PC-3 (cell line): ENCODE measurements around the gene CCNG2. TPM values are rescaled to one million over a fixed set of nuclear protein-coding genes. Genes with fewer than 3 reads are reported as not detected.

Experiments used
- ATAC-seq: fragments of 200-7000 bp; cut with Tn5 transposase; 2 replicates; pipeline ENCODE4 v1.9.1; 2020; ENCODE audit warnings: mild to moderate bottlenecking, moderate library complexity
- BruUV-seq: library from RNA; stranded (reverse); fragments of 400-500 nt; replicated peaks from 2 replicates; lab custom pipeline; 2021; lab: Mats Ljungman, UMichigan
- CTCF ChIA-PET: fragments of 300-600 bp; sonication (Branson Sonifier 250); formaldehyde crosslinking; loops from one replicate; lab custom pipeline; 2022; ENCODE audit warnings: antibody characterized with exemption; lab: Charles Lee
- POLR2A ChIA-PET: fragments of 300-600 bp; sonication (Branson Sonifier 250); formaldehyde crosslinking; loops from one replicate; lab custom pipeline; 2022; ENCODE audit warnings: antibody characterized with exemption; ENCODE audit not compliant: unreplicated experiment; lab: Charles Lee
- DNase-seq: peaks from one replicate; pipeline ENCODE4 v3.0.0-alpha.2; 2015
- H2AFZ ChIP-seq: fragments of 300-600 bp; sonication (generic); 2 replicates; pipeline ENCODE4 v1.6.0; 2016; ENCODE audit warnings: antibody characterized with exemption, low read length
- H3F3A ChIP-seq: fragments of 300-600 bp; sonication (generic); one replicate; pipeline ENCODE4 v1.6.0; 2017; ENCODE audit warnings: antibody characterized with exemption, low read length, control low read depth, mild to moderate bottlenecking; ENCODE audit not compliant: unreplicated experiment
- H3K27ac ChIP-seq: fragments of 300-600 bp; sonication (generic); 2 replicates; pipeline ENCODE4 v1.5.1; 2016; ENCODE audit warnings: mild to moderate bottlenecking, low read length
- H3K27me3 ChIP-seq: fragments of 300-600 bp; sonication (generic); 2 replicates; pipeline ENCODE4 v1.6.1; 2016; ENCODE audit warnings: low read length, mixed read lengths
- H3K36me3 ChIP-seq: fragments of 300-600 bp; sonication (generic); 2 replicates; pipeline ENCODE4 v1.6.1; 2016; ENCODE audit warnings: low read depth, mixed run types, low read length, mixed read lengths
- H3K4me1 ChIP-seq: fragments of 300-600 bp; sonication (generic); 2 replicates; pipeline ENCODE4 v1.5.1; 2016; ENCODE audit warnings: low read length; ENCODE audit not compliant: insufficient read depth
- H3K4me2 ChIP-seq: fragments of 300-600 bp; sonication (generic); 2 replicates; pipeline ENCODE4 v1.6.0; 2016; ENCODE audit warnings: low read length
- H3K4me3 ChIP-seq: fragments of 300-600 bp; sonication (generic); 2 replicates; pipeline ENCODE4 v1.5.1; 2016; ENCODE audit warnings: mild to moderate bottlenecking, low read length, mixed read lengths
- H3K79me2 ChIP-seq: fragments of 300-600 bp; sonication (generic); 2 replicates; pipeline ENCODE4 v1.6.1; 2017; ENCODE audit warnings: low read length, mixed read lengths
- H3K9ac ChIP-seq: fragments of 300-600 bp; sonication (generic); 2 replicates; pipeline ENCODE4 v1.6.0; 2016; ENCODE audit warnings: mild to moderate bottlenecking, low read length
- H3K9me2 ChIP-seq: fragments of 300-600 bp; sonication (generic); replicated peaks from 2 replicates; pipeline ENCODE4 v1.6.1; 2016; ENCODE audit warnings: mixed run types, low read length, mixed read lengths
- H3K9me3 ChIP-seq: fragments of 300-600 bp; sonication (generic); 2 replicates; pipeline ENCODE4 v1.6.1; 2016; ENCODE audit warnings: low read length, mixed read lengths
- H4K20me1 ChIP-seq: fragments of 300-600 bp; sonication (generic); 2 replicates; pipeline ENCODE4 v1.6.1; 2016; ENCODE audit warnings: low read length, mixed read lengths
- EZH2 ChIP-seq: fragments of 300-600 bp; sonication (generic); IDR thresholded peaks from one replicate; pipeline ENCODE4 v1.6.1; 2017; ENCODE audit warnings: antibody characterized with exemption, mild to moderate bottlenecking, low read length; ENCODE audit not compliant: unreplicated experiment
- EZH2phosphoT487 ChIP-seq: fragments of 300-600 bp; sonication (generic); IDR thresholded peaks from 2 replicates; pipeline ENCODE4 v1.6.1; 2018; ENCODE audit warnings: mild to moderate bottlenecking, antibody characterized with exemption, low read length, borderline replicate concordance
- intact Hi-C: fragments of 100-400 bp; cut with micrococcal nuclease; formaldehyde crosslinking; loops from 2 replicates; pipeline ENCODE4 v1.9.0; 2023
- total RNA-seq: library from RNA; depleted of rRNA; stranded (reverse); fragments of >200 nt; gene quantifications from 2 replicates; pipeline ENCODE4 v1.2.3, GENCODE V29; 2014
- TF ChIP-seq, protein P1 (sequence below): fragments of 300-600 bp; sonication (generic); conservative IDR thresholded peaks from 2 replicates; pipeline ENCODE4 v1.5.1; 2017; ENCODE audit warnings: antibody characterized with exemption, low read depth, mild to moderate bottlenecking, low read length

CCNG2 gene
- total RNA-seq, 1 experiment from 2014 or later, result 8.0 TPM

DNA sequence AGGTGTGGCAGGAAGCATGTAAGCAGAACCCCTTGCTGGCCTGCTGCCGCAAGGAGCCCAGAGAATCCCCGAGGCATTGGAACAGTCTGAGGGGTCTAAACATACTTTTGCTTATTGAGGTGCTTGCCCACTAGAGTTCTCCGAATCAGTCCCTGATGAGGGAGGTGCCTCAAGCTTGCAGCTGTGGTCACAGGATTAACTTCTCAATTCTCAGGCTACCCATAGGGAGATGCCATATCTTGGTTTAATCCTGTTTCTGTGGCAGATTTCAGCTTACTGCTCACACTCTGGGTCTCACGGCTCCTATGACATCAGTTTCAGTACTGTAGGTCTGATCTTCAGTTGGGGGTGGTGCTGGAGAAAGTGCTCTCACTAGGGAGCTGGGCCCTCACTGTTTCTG lies 39.9 kb downstream of the CCNG2 start:
- intact Hi-C loops, result no loop called here
- Histone ChIP-seq H3K27me3 (no peaks in the 10 kb centered on the region), H3K79me2 (no peaks in the 10 kb centered on the region), H3K9ac (no peak overlapping the region), H3F3A (no peaks in the 10 kb centered on the region), H3K4me3 (no peak overlapping the region), H3K4me2 (no peak overlapping the region), H4K20me1 (no peaks in the 10 kb centered on the region), H3K9me3 (no peaks in the 10 kb centered on the region), H2AFZ (no peak overlapping the region), H3K27ac (no peak overlapping the region), H3K9me2 (no peaks in the 10 kb centered on the region), H3K36me3 (no peaks in the 10 kb centered on the region), H3K4me1 (peaks cover 18% of the 10 kb centered on the region)
- CTCF ChIA-PET, result no interaction called here
- BruUV-seq, result no TSS peak
- TF ChIP-seq EZH2 (no peak), EZH2phosphoT487 (no peak)
- TF ChIP-seq, protein P1, sequence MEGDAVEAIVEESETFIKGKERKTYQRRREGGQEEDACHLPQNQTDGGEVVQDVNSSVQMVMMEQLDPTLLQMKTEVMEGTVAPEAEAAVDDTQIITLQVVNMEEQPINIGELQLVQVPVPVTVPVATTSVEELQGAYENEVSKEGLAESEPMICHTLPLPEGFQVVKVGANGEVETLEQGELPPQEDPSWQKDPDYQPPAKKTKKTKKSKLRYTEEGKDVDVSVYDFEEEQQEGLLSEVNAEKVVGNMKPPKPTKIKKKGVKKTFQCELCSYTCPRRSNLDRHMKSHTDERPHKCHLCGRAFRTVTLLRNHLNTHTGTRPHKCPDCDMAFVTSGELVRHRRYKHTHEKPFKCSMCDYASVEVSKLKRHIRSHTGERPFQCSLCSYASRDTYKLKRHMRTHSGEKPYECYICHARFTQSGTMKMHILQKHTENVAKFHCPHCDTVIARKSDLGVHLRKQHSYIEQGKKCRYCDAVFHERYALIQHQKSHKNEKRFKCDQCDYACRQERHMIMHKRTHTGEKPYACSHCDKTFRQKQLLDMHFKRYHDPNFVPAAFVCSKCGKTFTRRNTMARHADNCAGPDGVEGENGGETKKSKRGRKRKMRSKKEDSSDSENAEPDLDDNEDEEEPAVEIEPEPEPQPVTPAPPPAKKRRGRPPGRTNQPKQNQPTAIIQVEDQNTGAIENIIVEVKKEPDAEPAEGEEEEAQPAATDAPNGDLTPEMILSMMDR, result no peak
- POLR2A ChIA-PET, result no interaction called here
- ATAC-seq, result no peak
- DNase-seq, result no peak

GRCh38 chr4:77197361-77197760 lies 40.4 kb downstream of the CCNG2 start:
- Histone ChIP-seq H3K4me3 (no peak overlapping the region), H3K9ac (no peak overlapping the region), H3K36me3 (no peaks in the 10 kb centered on the region), H3K9me2 (no peaks in the 10 kb centered on the region), H4K20me1 (no peaks in the 10 kb centered on the region), H3K27me3 (no peaks in the 10 kb centered on the region), H3K27ac (no peak overlapping the region), H2AFZ (no peak overlapping the region), H3K4me1 (peaks cover 20% of the 10 kb centered on the region), H3F3A (no peaks in the 10 kb centered on the region), H3K4me2 (no peak overlapping the region), H3K79me2 (no peaks in the 10 kb centered on the region), H3K9me3 (no peaks in the 10 kb centered on the region)
- no TSS peak for BruUV-seq
- TF ChIP-seq EZH2 (no peak), EZH2phosphoT487 (no peak)
- TF ChIP-seq, protein P1, result no peak
- ATAC-seq (no peak), DNase-seq (no peak)
- POLR2A ChIA-PET, result no interaction called here
- CTCF ChIA-PET, result no interaction called here
- intact Hi-C loops, result no loop called here

DNA sequence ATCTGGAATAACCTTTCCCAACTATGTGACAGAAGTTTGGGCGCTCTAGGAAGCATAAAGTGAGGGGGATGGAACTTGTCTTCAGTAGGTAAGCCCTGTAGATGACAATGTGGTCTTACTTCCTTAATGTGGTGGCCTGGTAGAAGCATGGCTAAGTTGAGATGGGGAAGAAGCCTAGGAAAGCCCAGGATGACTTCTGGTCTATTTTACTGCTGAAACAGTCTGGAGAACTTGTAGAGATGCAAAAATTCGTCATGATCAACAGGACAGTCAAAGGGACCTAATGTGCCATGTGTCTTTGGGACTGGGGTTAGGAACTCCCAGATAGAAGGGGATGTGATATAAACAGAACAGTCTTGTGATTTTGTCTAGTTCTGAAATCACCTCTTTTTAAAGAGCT lies 40.8 kb downstream of the CCNG2 start:
- CTCF ChIA-PET, result no interaction called here
- Histone ChIP-seq H3K27me3 (no peaks in the 10 kb centered on the region), H3K4me2 (no peak overlapping the region), H3K4me1 (peaks cover 25% of the 10 kb centered on the region), H3K27ac (no peak overlapping the region), H3K9me3 (no peaks in the 10 kb centered on the region), H3K79me2 (no peaks in the 10 kb centered on the region), H3K9me2 (no peaks in the 10 kb centered on the region), H3K4me3 (no peak overlapping the region), H2AFZ (no peak overlapping the region), H4K20me1 (no peaks in the 10 kb centered on the region), H3F3A (no peaks in the 10 kb centered on the region), H3K36me3 (no peaks in the 10 kb centered on the region), H3K9ac (no peak overlapping the region)
- POLR2A ChIA-PET, result no interaction called here
- ATAC-seq (no peak), DNase-seq (no peak)
- no peak for TF ChIP-seq EZH2
- TF ChIP-seq EZH2phosphoT487, result no peak
- TF ChIP-seq, protein P1, result no peak
- no TSS peak for BruUV-seq
- intact Hi-C loops, result no loop called here
